Stimulated activated CD4-positive, alpha-beta T cell treated with anti-CD3 and anti-CD28 coated beads, Interleukin-1b, Interleukin-23, amount 100 ng/mL, for 24 hours (primary cell): ENCODE measurements around the gene ANKRD34B.
"Not testable (repeated sequence)": the region's sequence is repeated elsewhere in the genome, so short reads cannot be mapped to it uniquely, and the experiment has no call there.

Experiments used
- DNase-seq, 4 experiments: peaks; one replicate each; pipeline ENCODE4 v3.0.0-alpha.2; 2020; ENCODE audit warnings: low read depth in 4 of 4, low spot score in 1 of 4

ANKRD34B gene

GRCh38 chr5:80569961-80570786 is at the start of gene ANKRD34B:
Gene ANKRD34B, minus strand, starts transcription at chr5:80570280. Its CDS starts 10,261 bp downstream, at chr5:80560019.
- peak in 2 of 4 experiments; percentile 4 to 28 for DNase-seq

GRCh38 chr5:80619086-80619485 is 49.0 kb upstream of the ANKRD34B start:
- DNase-seq: no peak

GRCh38 chr5:80618438-80618837 is 48.4 kb upstream of the ANKRD34B start:
- no peak for DNase-seq

GRCh38 chr5:80615266-80615914 is 45.3 kb upstream of the ANKRD34B start:
- DNase-seq: no peak

GRCh38 chr5:80609692-80610091 is 39.6 kb upstream of the ANKRD34B start:
- DNase-seq: no peak

GRCh38 chr5:80608731-80609130 is 38.7 kb upstream of the ANKRD34B start:
- DNase-seq: no peak

- DNase-seq: no peak
Measured at GRCh38 chr5:80607832-80608231, 37.8 kb upstream of the ANKRD34B start.

- DNase-seq: no peak
Measured at GRCh38 chr5:80607343-80607742, 37.3 kb upstream of the ANKRD34B start.

- no peak for DNase-seq
Measured at GRCh38 chr5:80600943-80601693, 31.0 kb upstream of the ANKRD34B start.

GRCh38 chr5:80597500-80597899 is 27.4 kb upstream of the ANKRD34B start:
- DNase-seq: no peak

- no peak for DNase-seq
Measured at GRCh38 chr5:80594810-80595209, 24.7 kb upstream of the ANKRD34B start.

- DNase-seq: no peak
Measured at GRCh38 chr5:80592761-80593160, 22.7 kb upstream of the ANKRD34B start.

- no peak for DNase-seq
Measured at GRCh38 chr5:80592105-80592504, 22.0 kb upstream of the ANKRD34B start.

GRCh38 chr5:80591352-80591751 is 21.3 kb upstream of the ANKRD34B start:
- DNase-seq: no peak

- no peak for DNase-seq
Measured at GRCh38 chr5:80590766-80591165, 20.7 kb upstream of the ANKRD34B start.

- DNase-seq: no peak
Measured at GRCh38 chr5:80588858-80589540, 18.9 kb upstream of the ANKRD34B start.

- DNase-seq: no peak
Measured at GRCh38 chr5:80584770-80585169, 14.7 kb upstream of the ANKRD34B start.

GRCh38 chr5:80580291-80580690 is 10.2 kb upstream of the ANKRD34B start:
- not testable (repeated sequence) for DNase-seq

- DNase-seq: no peak
Measured at GRCh38 chr5:80579050-80579449, 9.0 kb upstream of the ANKRD34B start.

GRCh38 chr5:80577707-80578106 is 7.6 kb upstream of the ANKRD34B start:
- DNase-seq: no peak

- no peak for DNase-seq
Measured at GRCh38 chr5:80576383-80576782, 6.3 kb upstream of the ANKRD34B start.
